PC-9 (cell line): ENCODE measurements around the gene PPM1H. TPM values are rescaled to one million over a fixed set of nuclear protein-coding genes. Genes with fewer than 3 reads are reported as not detected.

Source experiments
- BruUV-seq: library from RNA; stranded (reverse); fragments of 400-500 nt; replicated peaks from 2 replicates; lab custom pipeline; 2021; lab: Mats Ljungman, UMichigan
- CTCF ChIA-PET: fragments of 300-600 bp; sonication (Branson Sonifier 250); formaldehyde crosslinking; loops from one replicate; lab custom pipeline; 2022; ENCODE audit warnings: antibody characterized with exemption; lab: Charles Lee
- POLR2A ChIA-PET: fragments of 300-600 bp; sonication (Branson Sonifier 250); formaldehyde crosslinking; loops from one replicate; lab custom pipeline; 2022; ENCODE audit warnings: antibody characterized with exemption; ENCODE audit not compliant: unreplicated experiment; lab: Charles Lee
- DNase-seq, 2 experiments: peaks; one replicate each; pipeline versions ENCODE4 v3.0.0 to v3.0.0-alpha.2; 2015 to 2022; ENCODE audit warnings: mixed read lengths in 1 of 2
- H2AFZ ChIP-seq: fragments of 200-600 bp; sonication (generic); 2 replicates; pipeline ENCODE4 v1.8.1; 2017; ENCODE audit warnings: antibody characterized with exemption
- H3F3A ChIP-seq: fragments of 200-600 bp; sonication (generic); 2 replicates; pipeline ENCODE4 v1.8.1; 2017; ENCODE audit warnings: antibody characterized with exemption, mild to moderate bottlenecking, low read depth; ENCODE audit not compliant: insufficient read depth
- H3K27ac ChIP-seq: fragments of 200-600 bp; sonication (generic); 2 replicates; pipeline ENCODE4 v1.6.1; 2016; ENCODE audit warnings: mixed run types
- H3K27me3 ChIP-seq: fragments of 200-600 bp; sonication (generic); 2 replicates; pipeline ENCODE4 v1.6.1; 2016; ENCODE audit warnings: low read depth, mixed run types; ENCODE audit not compliant: insufficient read depth
- H3K36me3 ChIP-seq: fragments of 200-600 bp; sonication (generic); 2 replicates; pipeline ENCODE4 v1.6.1; 2016; ENCODE audit warnings: low read depth, mixed run types
- H3K4me1 ChIP-seq: fragments of 200-600 bp; sonication (generic); replicated peaks from 2 replicates; pipeline ENCODE4 v1.6.1; 2016; ENCODE audit warnings: mixed run types; ENCODE audit not compliant: insufficient read depth
- H3K4me2 ChIP-seq: fragments of 200-600 bp; sonication (generic); 2 replicates; pipeline ENCODE4 v1.6.1; 2017; ENCODE audit warnings: mixed run types
- H3K4me3 ChIP-seq: fragments of 200-600 bp; sonication (generic); 2 replicates; pipeline ENCODE4 v1.6.1; 2016; ENCODE audit warnings: mixed run types
- H3K79me2 ChIP-seq: fragments of 200-600 bp; sonication (generic); 2 replicates; pipeline ENCODE4 v1.6.1; 2017; ENCODE audit warnings: low read depth, mixed run types
- H3K9me2 ChIP-seq: fragments of 200-600 bp; sonication (generic); 2 replicates; pipeline ENCODE4 v1.8.1; 2017; ENCODE audit warnings: mild to moderate bottlenecking; ENCODE audit not compliant: insufficient read depth
- H3K9me3 ChIP-seq: fragments of 200-600 bp; sonication (generic); 2 replicates; pipeline ENCODE4 v1.8.1; 2016; ENCODE audit warnings: low read depth; ENCODE audit not compliant: insufficient read depth
- H4K20me1 ChIP-seq: fragments of 200-600 bp; sonication (generic); 2 replicates; pipeline ENCODE4 v1.8.1; 2017; ENCODE audit not compliant: insufficient read depth
- EZH2 ChIP-seq: fragments of 200-600 bp; sonication (generic); IDR thresholded peaks from 2 replicates; pipeline ENCODE4 v1.8.0; 2017; ENCODE audit warnings: antibody characterized with exemption, low read depth
- intact Hi-C: fragments of 100-400 bp; cut with micrococcal nuclease; formaldehyde crosslinking; loops from one replicate; pipeline ENCODE4 v1.10.0; 2022; ENCODE audit not compliant: unreplicated experiment
- total RNA-seq: library from RNA; stranded (reverse); gene quantifications from 2 replicates; pipeline ENCODE4 v1.2.3, GENCODE V29; 2021
- TF ChIP-seq, protein P1 (sequence below): fragments of 200-600 bp; sonication (generic); conservative IDR thresholded peaks from 2 replicates; pipeline ENCODE4 v1.6.1; 2017; ENCODE audit warnings: mixed run types, antibody characterized with exemption, mild to moderate bottlenecking, moderate library complexity

PPM1H gene
- total RNA-seq, 1 experiment from 2014 or later, result 11.4 TPM

DNA sequence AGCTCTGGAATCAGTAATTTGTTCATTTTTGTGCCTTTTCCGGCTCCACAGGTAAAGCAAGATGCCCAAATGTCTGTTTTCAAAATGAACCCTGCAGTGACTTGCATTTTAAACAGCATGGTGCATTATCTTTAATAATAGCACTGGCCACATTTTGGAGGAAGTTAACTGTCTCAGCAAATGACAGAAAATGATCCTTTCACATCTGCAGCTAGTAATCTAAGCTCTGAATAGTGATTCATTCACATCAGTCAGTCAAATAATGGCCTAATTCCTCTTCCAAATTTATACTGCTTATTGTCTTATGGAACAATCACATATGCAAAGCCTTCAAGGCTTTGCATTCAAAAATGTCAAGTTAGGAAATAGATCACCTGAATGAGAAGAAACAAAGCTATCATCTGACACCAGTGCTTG is 75.6 kb downstream of the PPM1H start:
- BruUV-seq, result no TSS peak
- Histone ChIP-seq H3K36me3 (no peaks in the 10 kb centered on the region), H3K9me2 (no peaks in the 10 kb centered on the region; the same call in 1 of the 2 replicates), H3F3A (peaks cover 9% of the 10 kb centered on the region), H3K4me1 (peaks cover 24% of the 10 kb centered on the region), H3K79me2 (peaks cover 28% of the 10 kb centered on the region), H3K27ac (no peak overlapping the region), H3K4me2 (no peak overlapping the region), H3K27me3 (no peaks in the 10 kb centered on the region), H4K20me1 (no peaks in the 10 kb centered on the region), H3K4me3 (no peak overlapping the region), H2AFZ (no peak overlapping the region), H3K9me3 (no peaks in the 10 kb centered on the region; the same call in 1 of the 2 replicates)
- TF ChIP-seq, protein P1, sequence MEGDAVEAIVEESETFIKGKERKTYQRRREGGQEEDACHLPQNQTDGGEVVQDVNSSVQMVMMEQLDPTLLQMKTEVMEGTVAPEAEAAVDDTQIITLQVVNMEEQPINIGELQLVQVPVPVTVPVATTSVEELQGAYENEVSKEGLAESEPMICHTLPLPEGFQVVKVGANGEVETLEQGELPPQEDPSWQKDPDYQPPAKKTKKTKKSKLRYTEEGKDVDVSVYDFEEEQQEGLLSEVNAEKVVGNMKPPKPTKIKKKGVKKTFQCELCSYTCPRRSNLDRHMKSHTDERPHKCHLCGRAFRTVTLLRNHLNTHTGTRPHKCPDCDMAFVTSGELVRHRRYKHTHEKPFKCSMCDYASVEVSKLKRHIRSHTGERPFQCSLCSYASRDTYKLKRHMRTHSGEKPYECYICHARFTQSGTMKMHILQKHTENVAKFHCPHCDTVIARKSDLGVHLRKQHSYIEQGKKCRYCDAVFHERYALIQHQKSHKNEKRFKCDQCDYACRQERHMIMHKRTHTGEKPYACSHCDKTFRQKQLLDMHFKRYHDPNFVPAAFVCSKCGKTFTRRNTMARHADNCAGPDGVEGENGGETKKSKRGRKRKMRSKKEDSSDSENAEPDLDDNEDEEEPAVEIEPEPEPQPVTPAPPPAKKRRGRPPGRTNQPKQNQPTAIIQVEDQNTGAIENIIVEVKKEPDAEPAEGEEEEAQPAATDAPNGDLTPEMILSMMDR, result no peak
- TF ChIP-seq EZH2, result no peak
- ChIA-PET POLR2A (no interaction called here), CTCF (no interaction called here)
- intact Hi-C loops, result no loop called here
- no peak for DNase-seq

DNA sequence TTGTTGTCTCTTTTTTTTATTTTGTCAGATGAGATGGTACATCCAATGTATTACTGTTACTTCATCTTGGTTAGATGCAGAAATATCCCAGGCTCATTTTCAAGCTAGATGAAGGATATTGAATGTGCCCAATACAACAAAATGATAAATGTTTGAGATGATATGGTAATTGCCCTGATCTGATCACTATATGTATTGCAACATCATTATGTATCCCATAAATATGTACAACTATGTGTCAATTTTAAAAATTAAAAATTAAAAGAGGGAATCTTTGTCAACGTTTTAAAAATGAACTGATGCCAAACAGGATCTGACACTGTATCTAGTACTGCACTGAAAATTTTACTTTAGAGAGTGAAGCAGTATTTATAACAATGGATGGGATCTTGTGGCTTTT is 78.5 kb downstream of the PPM1H start:
- no peaks in the 10 kb centered on the region for H3K36me3 ChIP-seq
- BruUV-seq, result no TSS peak
- no peak overlapping the region for H2AFZ ChIP-seq
- TF ChIP-seq, protein P1, result no peak
- no peak for TF ChIP-seq EZH2
- DNase-seq, result no peak
- peaks cover 7% of the 10 kb centered on the region for H3K79me2 ChIP-seq
- H3K27me3 ChIP-seq, result no peaks in the 10 kb centered on the region
- H3K4me3 ChIP-seq, result no peak overlapping the region
- H3K27ac ChIP-seq, result no peak overlapping the region
- H3F3A ChIP-seq, result no peaks in the 10 kb centered on the region
- ChIA-PET CTCF (no interaction called here), POLR2A (no interaction called here)
- intact Hi-C loops, result no loop called here
- H3K4me1 ChIP-seq, result no peaks in the 10 kb centered on the region
- H3K4me2 ChIP-seq, result no peak overlapping the region
- no peaks in the 10 kb centered on the region; the same call in 1 of the 2 replicates for H3K9me2 ChIP-seq
- no peaks in the 10 kb centered on the region for H4K20me1 ChIP-seq
- H3K9me3 ChIP-seq, result no peaks in the 10 kb centered on the region; the same call in 1 of the 2 replicates

DNA sequence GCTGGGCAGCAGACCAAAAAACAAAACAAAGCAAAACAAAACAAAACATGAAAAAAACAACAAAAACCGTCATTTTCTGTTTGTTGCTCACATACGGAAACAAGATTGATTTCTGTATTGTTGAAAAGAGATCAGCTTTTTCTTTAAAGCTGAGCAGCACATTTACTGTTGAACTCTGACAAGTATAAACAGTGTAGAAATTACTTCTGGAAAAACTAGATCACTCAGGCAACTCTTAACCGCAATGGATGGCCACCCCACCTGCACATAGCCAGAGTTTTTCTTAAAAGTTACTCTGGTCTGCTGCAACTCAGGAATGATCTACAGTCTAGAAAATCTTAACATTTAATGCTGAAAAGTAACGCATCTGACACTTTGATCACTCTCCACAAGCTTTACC is 80.9 kb downstream of the PPM1H start:
- Histone ChIP-seq H3K9me3 (no peaks in the 10 kb centered on the region), H3K27ac (no peak overlapping the region), H3K27me3 (no peaks in the 10 kb centered on the region), H3K4me2 (no peak overlapping the region), H3K4me1 (0 out of 2 replicates have a peak, but pooled peaks cover 4% of the 10 kb centered on the region), H3K4me3 (no peak overlapping the region), H2AFZ (no peak overlapping the region), H3F3A (no peaks in the 10 kb centered on the region), H3K79me2 (no peaks in the 10 kb centered on the region), H4K20me1 (no peaks in the 10 kb centered on the region), H3K36me3 (no peaks in the 10 kb centered on the region), H3K9me2 (no peaks in the 10 kb centered on the region)
- ChIA-PET CTCF (no interaction called here), POLR2A (no interaction called here)
- TF ChIP-seq, protein P1, result no peak
- no peak for TF ChIP-seq EZH2
- intact Hi-C loops, result no loop called here
- no peak for DNase-seq
- no TSS peak for BruUV-seq
